T-helper 9 cell (primary cell): ENCODE measurements around the gene GPD1.

Experiments used
- DNase-seq: peaks from one replicate; pipeline ENCODE4 v3.0.0-alpha.2; 2020
- total RNA-seq, 2 donors: gene quantifications; one replicate each; lab custom pipeline; 2026; lab: John Stamatoyannopoulos, UW

GPD1 gene
- total RNA-seq: 0.56 to 0.72 reads per million in 2 donors

DNA sequence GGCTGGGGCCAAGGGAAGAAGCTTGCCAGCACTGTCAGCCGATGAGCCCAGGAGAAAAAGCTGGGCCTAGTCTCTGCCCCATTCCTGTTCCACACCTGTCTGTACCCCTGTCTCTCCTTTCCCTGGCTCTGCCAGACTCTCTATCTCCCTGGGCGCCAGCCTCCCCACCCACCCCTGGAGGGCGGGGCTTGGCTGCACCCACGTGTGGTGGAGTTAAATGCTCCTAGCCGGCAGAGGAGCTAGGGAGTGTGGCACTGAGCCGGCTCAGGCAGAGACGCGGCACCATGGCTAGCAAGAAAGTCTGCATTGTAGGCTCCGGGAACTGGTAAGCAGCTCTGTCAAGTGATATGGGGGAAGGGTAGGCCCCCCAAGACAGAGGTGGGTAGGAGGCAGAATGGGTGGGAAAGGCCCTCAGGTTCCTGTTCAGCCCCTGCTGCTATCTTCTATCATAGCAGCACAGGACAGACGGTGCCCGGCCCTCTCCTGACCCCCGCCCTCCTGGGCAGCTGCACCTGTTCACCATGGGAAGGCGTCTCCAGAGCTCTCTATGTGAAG, at the start of gene GPD1:
Gene GPD1, plus strand, starts transcription at position 242 of the 555 bp plus-strand sequence. Its CDS starts 43 bp downstream, at position 285.
- no peak for DNase-seq

DNA sequence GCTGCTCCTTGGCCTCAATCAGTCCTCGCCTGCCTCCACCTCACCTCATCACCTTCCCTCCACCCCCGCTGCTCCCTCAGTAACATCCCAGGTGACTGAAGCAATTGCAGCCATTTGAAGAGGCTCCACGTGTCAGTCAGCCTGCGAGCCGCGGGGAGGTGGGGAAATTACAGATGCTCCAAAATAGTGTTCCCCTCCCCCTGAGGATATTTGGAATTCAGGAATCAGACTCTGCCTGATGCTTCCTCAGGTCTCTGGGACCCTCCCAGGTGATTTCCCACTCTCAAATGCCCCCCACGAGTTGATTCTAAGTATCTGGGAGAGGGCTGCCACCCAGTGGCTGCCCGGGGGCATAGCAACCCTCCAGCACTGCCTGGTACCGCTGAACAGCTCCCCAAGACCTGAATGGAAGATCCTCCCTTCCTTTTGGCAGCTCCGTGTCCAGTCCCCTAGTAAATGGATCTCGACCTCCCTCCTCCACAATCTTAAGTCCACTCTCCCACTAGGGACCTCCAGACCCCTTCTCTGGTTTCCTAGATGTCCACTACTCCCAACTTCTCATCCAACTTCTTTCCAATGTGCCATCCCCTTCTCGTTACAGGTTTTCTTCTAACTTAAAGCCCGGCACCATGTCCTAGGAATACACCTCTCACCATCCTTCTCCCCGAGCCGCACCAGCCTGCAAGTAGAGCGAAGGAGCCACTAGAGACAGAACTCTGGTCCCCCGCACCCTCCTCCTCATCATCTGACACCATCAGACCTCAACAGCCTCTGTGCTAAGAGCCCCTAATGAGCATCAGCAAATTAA, 47.8 kb upstream of the GPD1 start:
- DNase-seq: peak; percentile 42

DNA sequence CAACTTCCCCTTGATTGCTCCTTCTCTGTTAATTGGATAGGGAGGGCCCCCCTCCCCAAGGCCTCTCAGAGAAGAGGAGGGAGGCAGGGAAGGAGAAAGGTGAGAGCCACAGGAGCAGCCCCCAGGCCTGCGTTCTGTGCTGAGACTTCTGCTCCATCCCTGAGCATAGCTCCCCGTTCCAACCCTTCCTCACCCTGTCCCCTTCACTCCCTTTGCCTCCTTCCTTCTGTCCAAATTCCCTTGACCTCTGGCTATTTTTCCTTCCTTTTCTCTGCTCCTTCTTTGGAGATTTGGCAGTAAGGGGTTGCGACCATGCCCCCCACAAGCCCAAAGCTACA, 47.2 kb upstream of the GPD1 start:
- DNase-seq: no peak

DNA sequence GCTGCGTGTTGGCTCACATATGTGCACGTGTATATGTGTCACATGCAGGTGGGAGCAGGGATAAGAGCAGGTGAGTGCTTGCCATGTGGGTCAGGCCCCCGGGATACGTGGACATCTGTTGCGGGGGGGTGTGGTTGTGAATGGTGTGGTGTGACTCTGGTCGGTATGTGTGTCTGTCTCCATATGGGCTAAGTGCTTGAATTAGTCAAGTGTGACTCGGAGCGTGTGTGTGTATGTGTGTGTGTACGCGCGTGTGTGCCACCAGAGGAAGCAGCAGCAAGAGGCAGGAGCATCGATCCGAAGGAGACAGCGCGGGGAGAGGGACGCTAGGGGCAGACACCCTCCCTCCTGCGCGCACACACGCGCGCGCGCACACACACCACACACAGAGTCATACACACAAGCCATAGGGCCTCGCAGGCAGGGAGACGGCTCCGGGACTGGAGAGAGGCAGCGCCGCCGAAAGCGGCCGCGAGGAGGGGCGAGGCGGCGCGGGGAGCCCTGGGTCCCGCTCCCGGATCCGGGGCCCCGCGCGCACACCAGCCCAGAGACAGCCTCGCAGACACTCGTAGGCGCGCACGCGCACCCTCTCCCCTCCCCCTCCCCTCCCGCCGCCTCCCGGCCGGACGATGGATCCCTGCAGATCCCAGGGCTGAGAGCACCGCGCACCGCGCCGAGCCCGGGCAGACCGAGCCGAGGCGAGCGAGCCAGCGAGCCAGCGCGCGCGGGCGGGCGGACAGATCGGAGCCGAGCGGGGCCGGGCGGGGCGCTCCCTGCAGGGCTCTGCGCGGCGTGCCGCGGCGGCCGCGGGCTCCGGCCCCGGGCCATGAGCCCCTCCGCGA, 46.6 kb upstream of the GPD1 start, which contains the start of gene ASIC1:
Gene ASIC1, plus strand, starts transcription at position 597 of the 842 bp plus-strand sequence. CDS start 1,171 bp downstream, outside the sequence.
- DNase-seq: no peak

DNA sequence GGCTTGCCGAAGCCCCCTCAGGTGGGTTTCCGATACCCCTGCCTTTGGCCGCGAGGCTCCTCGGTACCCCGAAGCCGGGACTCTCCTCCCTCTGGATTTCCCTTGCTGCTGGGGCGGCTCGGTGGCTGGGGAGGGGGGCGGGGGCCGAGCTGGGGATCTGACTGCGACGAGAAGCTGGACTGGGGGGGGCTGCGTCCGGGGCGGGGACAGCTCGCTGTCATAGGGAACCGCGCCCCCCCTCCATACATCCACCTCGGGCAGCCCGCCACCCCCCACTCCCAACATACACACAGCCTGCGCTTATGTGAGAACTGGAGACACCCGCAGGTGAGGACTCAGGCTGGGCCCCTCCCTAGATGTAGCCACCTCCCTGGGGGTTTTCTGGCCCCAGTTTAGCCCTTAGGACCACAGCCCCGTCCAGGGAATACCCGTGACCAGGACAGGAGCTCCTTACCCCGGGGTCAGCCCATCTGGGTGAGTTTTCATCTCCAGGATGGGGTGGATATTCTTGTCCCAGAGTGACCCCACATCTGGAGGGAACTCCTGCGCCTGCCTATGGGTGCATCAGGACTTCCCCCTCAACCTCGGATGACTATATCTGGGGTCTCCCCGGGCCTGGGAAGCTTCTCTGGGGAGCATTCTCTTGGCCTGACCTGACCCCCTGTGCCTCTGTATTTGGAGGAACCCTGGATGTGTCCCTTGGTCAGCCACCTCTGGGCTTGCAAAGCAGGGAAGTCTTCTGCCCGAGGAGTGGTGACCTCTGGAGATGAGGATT, 45.7 kb upstream of the GPD1 start:
- DNase-seq: no peak

DNA sequence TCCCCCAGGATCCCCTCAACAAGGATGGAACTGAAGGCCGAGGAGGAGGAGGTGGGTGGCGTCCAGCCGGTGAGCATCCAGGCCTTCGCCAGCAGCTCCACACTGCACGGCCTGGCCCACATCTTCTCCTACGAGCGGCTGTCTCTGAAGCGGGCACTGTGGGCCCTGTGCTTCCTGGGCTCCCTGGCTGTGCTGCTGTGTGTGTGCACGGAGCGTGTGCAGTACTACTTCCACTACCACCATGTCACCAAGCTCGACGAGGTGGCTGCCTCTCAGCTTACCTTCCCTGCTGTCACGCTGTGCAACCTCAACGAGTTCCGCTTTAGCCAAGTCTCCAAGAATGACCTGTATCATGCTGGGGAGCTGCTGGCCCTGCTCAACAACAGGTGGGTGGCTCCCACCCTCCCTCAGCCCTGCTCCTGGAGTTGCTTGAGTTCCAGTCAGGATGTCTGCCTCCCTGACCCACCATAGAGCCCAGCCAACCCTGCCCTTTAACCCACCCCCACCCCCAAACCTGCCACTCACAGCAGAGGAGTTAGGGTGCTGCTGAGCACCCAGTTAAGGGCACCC, 45.0 kb upstream of the GPD1 start:
- DNase-seq: no peak

DNA sequence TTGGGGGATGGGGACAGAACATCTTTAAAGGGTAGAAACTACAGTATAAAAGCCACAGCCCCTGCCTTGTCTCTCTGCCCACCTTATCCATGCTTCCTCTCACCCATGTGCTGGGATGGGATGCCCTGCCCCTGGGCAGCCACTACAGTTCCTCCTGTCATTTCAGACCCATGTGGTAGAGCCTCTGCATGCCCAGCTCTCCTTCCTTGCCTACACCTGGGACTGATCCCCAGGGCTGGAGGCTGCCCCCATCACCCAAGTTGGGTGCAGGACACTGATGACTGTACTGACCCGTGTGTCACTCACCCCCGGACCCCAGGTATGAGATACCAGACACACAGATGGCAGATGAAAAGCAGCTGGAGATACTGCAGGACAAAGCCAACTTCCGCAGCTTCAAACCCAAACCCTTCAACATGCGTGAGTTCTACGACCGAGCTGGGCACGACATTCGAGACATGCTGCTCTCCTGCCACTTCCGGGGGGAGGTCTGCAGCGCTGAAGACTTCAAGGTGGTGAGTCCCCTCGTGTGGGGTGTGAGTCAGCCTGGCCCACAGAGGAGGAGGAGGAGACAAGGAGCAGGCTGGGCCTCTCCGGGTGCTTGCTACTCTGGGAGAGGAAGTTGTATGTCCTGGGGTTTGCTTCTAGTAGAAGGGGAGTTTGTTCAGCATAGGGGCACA, 44.2 kb upstream of the GPD1 start:
- no peak for DNase-seq

DNA sequence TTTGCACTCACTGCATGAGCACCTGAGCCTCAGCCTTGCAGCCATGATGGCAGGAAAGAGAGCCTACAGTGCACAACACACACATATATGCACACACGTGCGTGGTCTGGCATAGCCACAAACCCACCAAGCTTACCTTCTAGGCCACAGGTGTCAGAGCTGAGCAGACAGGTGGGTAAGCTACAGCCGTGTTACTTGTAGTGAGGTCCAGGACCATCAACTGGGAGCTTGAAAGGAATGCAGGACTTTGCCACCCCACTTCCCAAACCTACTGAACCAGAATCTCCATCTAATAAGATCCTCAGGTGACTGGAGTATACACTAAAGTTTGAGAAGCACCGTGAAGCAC, 43.7 kb upstream of the GPD1 start:
- no peak for DNase-seq

DNA sequence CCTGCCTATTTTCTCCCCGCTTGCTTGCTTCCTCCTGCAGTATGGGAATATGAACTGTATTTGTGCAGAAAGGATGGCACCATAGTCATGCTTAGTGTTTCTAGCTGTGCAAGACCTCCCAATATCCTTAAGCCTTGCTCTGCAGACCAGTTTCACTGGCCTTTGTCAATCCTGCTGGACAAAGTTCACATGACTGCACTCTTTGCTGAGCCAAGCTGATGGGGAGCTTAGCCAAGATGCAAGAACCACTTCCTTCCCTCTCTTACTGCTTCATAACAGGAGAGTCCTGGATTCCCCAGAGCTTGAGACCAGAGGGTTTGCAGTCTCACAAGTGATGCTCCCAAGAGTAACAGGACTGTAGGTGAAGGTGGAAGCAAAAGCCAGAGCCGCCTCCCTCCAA, 42.6 kb upstream of the GPD1 start:
- no peak for DNase-seq

DNA sequence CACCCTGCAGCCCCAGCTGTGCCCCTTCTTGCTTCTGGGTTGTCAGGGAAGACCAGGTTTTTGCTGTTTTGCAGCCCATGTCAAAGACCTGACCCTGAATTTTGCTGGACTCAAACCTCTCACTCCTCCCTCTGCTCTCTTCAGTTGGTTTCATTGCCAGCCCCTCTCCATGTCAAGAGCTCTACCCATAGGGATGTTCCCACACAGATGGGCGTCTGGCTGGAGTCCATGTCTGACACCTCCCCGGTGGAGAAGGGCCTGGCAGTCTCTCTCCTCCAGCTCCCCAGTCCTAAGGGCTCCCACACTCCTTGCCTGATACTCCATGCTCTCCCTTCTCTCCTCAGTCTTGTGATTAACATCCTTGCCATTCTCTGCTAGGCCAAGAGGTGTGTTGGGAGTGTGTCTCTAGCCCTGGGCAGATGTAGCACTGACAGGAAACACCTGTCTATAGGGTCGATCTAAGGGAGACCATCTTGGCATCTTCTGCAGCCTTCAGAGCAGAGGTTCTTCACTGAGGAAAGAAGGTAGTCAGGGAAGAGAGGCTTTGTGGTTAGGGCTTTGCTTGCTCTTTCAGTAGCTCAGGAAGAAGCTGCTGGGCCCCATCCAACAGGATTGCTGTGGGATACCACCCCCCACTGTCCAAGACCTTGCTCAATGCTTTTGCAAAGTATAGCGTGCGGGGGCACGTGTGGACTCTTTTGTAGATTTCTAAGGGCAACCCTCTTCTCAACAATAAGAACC, 41.7 kb upstream of the GPD1 start:
- DNase-seq: no peak

DNA sequence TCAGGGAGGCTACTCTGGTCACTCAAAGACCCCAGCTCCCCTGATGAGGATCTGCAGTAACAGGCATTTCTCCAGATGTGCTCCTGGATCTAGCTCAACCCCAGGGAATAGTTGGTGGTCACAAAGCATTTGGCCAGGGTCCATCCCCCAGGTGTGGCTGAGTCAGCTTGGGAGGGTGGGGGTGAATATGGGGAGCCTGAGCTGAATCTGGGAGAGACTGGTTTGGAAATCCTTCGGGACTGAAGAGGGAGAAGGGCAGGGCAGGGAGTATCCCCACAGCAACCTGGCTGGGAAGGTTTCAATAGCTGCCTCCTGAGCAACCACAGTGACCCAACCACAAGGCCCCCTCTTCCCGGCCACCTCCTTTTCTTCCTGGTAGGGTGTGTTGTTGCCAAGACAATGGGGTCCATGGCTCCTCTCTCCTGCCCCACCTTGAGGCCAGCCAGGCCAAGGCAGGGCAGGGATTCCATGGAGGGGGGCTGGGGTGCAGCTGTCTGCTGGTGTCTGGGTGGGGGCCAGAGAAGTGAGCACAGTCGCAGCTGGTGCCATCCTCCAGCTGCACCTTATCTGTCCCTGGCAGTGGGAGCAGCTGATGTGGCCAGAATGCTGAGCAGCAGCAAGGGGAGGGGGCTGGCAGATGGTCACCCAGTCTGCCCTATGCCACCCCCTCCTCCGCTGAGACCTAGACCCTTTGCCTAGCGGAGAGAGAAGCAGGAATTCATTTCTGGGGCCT, 40.9 kb upstream of the GPD1 start:
- no peak for DNase-seq

DNA sequence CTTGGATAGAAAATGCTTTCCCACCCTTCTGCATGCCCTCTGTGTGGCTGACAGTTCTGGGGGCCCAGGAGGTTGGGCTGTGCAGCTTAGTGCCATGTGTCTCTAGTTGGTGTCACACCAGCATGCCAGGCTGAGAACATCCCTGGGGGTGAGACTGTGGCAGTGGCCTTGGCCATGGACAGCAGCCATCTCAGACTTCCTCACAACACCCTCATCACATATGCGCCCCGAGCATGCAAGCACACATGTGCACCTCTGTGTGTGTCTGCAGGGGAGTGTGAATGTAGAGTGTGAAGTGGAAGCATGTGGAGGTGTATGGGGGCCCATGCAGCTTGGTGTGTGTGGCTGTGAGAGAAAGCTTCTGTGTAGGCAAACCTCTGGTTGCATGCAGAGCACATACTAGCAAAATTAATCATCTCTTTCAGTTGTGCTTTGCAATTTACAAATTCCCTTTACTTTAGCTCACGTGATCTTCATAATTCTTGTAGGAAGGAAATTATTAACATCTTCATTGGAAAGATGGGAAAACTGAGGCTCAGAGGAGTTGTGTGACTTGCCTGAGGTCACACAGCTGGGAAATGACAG, 38.0 kb upstream of the GPD1 start:
- DNase-seq: no peak

DNA sequence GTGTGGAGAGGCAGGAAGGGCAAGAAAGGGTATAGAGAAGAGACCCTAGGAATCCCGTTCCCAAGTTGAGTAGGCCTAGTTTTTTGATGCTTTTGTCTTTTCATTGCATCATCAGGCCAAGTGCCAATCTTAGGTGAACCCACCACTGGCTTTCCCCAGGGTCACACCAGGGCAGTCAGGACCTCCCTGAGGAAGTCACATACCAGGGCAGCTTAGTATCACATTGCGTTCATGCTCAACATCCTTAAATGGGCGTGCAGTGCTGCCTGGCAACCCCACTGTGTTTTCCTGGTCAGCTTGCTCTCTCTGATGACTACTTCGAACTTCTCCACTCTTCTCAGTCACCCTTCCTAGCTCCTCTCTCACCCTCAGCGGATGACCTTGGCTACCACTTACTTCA, 37.4 kb upstream of the GPD1 start:
- no peak for DNase-seq

DNA sequence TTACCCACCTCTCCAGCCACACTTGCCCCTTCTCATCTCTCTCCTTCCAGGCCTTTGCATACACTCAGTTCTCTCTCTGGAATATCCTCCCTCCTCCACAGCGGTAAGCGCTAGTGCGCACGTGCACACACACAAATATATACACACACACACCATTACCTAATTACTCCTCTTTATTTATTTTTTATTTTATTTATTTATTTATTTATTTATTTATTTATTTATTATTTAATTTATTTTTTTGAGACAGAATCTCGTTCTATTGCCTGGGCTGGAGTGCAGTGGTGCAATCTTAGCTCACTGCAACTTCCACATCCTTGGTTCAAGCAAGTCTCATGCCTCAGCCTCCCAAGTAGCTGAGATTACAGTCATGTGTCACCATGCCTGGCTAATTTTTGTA, 34.7 kb upstream of the GPD1 start:
- DNase-seq: no peak

DNA sequence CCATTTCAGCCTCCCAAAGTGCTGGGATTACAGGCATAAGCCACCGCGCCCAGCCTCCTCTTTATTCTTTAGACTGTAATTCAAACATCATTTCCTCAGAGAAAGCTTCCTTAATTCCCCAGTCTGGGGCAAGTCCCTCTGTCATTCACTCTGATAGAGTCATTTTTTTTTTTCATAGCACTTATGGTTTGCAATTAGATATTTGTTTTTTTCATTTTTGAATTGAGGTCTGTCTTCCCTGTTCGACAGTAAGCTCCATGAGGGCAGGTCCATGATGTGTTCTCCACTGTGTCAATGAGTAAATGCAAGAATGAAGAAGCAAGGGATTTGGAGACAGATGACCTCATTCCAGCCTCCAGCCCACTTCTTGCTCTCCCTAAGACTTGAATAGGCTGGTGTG, 34.3 kb upstream of the GPD1 start:
- no peak for DNase-seq

DNA sequence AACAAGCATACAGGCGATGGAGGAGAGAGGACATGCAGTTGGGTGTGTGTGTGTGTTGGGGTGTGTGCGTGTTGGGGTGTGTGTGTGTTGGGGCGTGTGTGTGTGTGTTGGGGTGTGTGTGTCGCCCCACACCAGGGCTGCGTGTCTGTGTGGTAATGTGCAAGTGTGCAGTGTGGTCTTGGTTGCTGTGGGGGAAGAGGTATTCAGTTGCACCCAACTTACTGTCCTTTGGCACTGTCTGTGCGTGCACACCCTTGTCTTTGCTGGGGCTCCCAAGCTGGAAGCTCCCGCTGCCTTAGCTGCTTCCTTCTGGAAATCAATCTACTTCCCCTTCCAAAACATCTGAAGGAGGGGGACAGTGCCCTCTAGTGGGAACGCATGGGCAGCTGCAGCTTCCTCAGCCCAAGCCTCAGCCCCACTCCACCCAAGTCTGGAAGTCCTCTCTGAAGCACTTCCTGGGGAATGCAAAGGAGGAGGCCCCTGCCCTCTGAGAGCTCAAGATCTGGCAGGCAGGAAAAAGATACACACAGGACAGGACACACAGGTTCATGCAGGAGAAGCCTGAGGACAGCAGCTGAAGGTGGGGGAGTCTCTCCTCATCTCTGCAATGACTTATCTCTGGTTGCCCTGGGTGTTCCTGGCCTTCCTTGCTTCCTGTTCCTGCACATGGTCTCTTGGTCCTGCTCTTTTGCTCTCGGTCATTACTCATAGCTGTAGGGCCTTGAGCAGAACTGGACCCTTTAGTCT, 33.3 kb upstream of the GPD1 start:
- peak; percentile 48 for DNase-seq

DNA sequence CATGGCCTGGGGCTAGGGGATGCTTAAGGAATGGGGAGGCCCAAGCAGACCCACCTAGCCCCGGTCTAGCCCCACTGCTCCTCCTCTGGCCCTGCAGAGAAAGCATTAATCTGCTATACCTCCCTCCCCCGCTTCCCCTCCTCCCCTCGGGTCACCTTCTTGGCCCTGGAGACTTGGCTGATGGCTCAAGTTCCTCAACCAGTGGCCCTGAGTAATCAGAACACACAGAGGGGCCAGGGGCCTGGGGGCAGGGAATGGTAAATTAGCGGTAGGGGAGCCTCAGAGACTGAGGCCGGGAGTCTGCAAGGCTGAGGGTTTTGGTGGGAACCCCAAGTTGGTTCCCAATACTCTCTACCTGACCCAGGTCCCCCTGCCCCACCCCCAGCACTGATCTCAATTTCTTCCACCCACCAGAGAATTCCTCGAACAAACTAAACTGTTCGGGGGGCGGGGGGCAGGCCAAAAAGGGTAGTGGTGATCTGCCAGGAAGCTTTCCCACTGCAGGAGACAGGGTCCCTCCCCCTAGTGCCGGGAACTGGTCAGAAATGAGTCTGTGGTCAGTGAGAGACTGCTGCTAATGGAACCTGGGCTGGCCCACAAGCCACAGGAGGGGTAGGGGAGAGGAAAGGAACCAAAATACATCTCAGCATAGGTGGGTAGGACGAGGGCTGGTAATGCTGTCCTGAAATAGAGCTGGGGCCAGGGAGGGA, 31.5 kb upstream of the GPD1 start:
- DNase-seq: no peak

DNA sequence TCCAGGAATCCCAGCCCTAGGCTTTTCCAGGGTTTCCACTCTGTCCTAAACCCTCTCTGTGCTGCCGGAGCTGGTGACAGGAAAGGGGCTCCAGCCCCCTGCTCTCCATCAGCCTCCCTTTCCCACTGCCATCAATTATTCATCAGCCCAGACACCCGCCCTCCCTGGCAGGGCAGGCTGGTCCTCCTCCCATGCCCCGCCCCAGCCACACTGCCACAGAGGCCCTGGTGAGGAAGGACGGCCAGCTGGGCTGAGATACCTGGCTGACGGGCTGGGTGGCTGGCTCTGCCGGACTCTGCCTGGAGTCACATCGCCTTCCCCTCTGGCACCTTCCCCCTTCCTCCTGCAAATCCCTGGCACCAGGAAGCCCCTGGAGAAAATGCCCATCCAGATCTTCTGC, 30.6 kb upstream of the GPD1 start:
- DNase-seq: no peak

DNA sequence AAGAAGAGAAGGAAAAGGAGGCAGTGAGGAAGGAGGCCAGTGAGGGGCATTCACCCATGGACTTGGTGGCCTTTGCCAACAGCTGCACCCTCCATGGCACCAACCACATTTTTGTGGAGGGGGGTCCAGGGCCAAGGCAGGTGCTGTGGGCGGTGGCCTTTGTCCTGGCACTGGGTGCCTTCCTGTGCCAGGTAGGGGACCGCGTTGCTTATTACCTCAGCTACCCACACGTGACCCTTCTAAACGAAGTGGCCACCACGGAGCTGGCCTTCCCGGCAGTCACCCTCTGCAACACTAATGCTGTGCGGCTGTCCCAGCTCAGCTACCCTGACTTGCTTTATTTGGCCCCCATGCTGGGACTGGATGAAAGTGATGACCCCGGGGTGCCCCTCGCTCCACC, 30.1 kb upstream of the GPD1 start:
- no peak for DNase-seq
